Skeletal muscle cell (primary cell): ENCODE measurements around the gene GATAD2A.

ENCODE experiments used
- DNase-seq: peaks from one replicate; pipeline ENCODE4 v3.0.0-alpha.2; 2010; ENCODE audit warnings: low read depth
- H3K4me3 ChIP-seq: 2 replicates; pipeline ENCODE4 v1.5.1; 2011; ENCODE audit warnings: low read depth, mild to moderate bottlenecking, control low read depth, low read length, moderate library complexity

Gene GATAD2A

GRCh38 chr19:19417628-19418245, 12.3 kb downstream of the GATAD2A start:
- DNase-seq, result no peak
- no peak overlapping the region for H3K4me3 ChIP-seq

GRCh38 chr19:19418555-19419260, 13.2 kb downstream of the GATAD2A start:
- H3K4me3 ChIP-seq, result no peak overlapping the region
- DNase-seq, result no peak

- no peak for DNase-seq
- H3K4me3 ChIP-seq, result no peak overlapping the region
These were observed 15.3 kb downstream of the GATAD2A start for GRCh38 chr19:19420570-19421298.

- H3K4me3 ChIP-seq, result no peak overlapping the region
These were observed 15.8 kb downstream of the GATAD2A start for GRCh38 chr19:19421299-19421696.

GRCh38 chr19:19422156-19422555, 16.7 kb downstream of the GATAD2A start:
- no peak for DNase-seq
- H3K4me3 ChIP-seq, result no peak overlapping the region

More at GRCh38 chr19:19421299-19421696, 15.8 kb downstream of the GATAD2A start:
- DNase-seq, result no peak

GRCh38 chr19:19423322-19423721, 17.8 kb downstream of the GATAD2A start:
- no peak for DNase-seq
- H3K4me3 ChIP-seq, result no peak overlapping the region

- no peak for DNase-seq
These were observed 19.8 kb downstream of the GATAD2A start for GRCh38 chr19:19425170-19425875.

GRCh38 chr19:19426216-19426615, 20.7 kb downstream of the GATAD2A start:
- no peak overlapping the region for H3K4me3 ChIP-seq
- DNase-seq, result no peak

More at GRCh38 chr19:19425170-19425875, 19.8 kb downstream of the GATAD2A start:
- H3K4me3 ChIP-seq, result no peak overlapping the region

- H3K4me3 ChIP-seq, result no peak overlapping the region
- DNase-seq, result no peak
These were observed 21.3 kb downstream of the GATAD2A start for GRCh38 chr19:19426799-19427198.

GRCh38 chr19:19427302-19427701, 21.8 kb downstream of the GATAD2A start:
- no peak overlapping the region for H3K4me3 ChIP-seq
- no peak for DNase-seq

GRCh38 chr19:19427944-19428343, 22.5 kb downstream of the GATAD2A start:
- DNase-seq, result no peak
- H3K4me3 ChIP-seq, result no peak overlapping the region

GRCh38 chr19:19428746-19429145, 23.3 kb downstream of the GATAD2A start:
- H3K4me3 ChIP-seq, result no peak overlapping the region
- no peak for DNase-seq

GRCh38 chr19:19429361-19429760, 23.9 kb downstream of the GATAD2A start:
- H3K4me3 ChIP-seq, result no peak overlapping the region
- no peak for DNase-seq

- no peak for DNase-seq
- H3K4me3 ChIP-seq, result no peak overlapping the region
These were observed 27.3 kb downstream of the GATAD2A start for GRCh38 chr19:19432732-19433131.

GRCh38 chr19:19433666-19434213, 28.3 kb downstream of the GATAD2A start:
- no peak for DNase-seq
- no peak overlapping the region for H3K4me3 ChIP-seq

- no peak for DNase-seq
- no peak overlapping the region for H3K4me3 ChIP-seq
These were observed 29.1 kb downstream of the GATAD2A start for GRCh38 chr19:19434483-19435045.

GRCh38 chr19:19436137-19436691, 30.7 kb downstream of the GATAD2A start:
- no peak for DNase-seq
- H3K4me3 ChIP-seq, result no peak overlapping the region

- no peak overlapping the region for H3K4me3 ChIP-seq
- no peak for DNase-seq
These were observed 33.1 kb downstream of the GATAD2A start for GRCh38 chr19:19438366-19439175.
